Measurements from ENCODE around the gene IFT122.

Gene IFT122

GRCh38 chr3:129552287-129553050, 112.4 kb downstream of the IFT122 start:
- no peak for TF ChIP-seq CTCF (IDR thresholded peaks at IDR 0.05; ENCODE audit: low read depth, low read length)
- DNase-seq (ENCODE audit: low read depth in 2 of 2), result no peak
- no peak overlapping the region for H3K4me3 ChIP-seq (replicated peaks in 1 of 2; ENCODE audit: low read depth in 2 of 2, low read length in 2 of 2)

GRCh38 chr3:129553171-129553570, 113.1 kb downstream of the IFT122 start:
- no peak overlapping the region for H3K4me3 ChIP-seq (replicated peaks in 1 of 2; ENCODE audit: low read depth in 2 of 2, low read length in 2 of 2)
- no peak for DNase-seq (ENCODE audit: low read depth in 2 of 2)
- no peak for TF ChIP-seq CTCF (IDR thresholded peaks at IDR 0.05; ENCODE audit: low read depth, low read length)

- TF ChIP-seq CTCF (IDR thresholded peaks at IDR 0.05; ENCODE audit: low read depth, low read length), result no peak
- H3K4me3 ChIP-seq (replicated peaks in 1 of 2; ENCODE audit: low read depth in 2 of 2, low read length in 2 of 2), result no peak overlapping the region
- DNase-seq (ENCODE audit: low read depth in 2 of 2), result no peak
Observed at GRCh38 chr3:129553719-129554118, 113.7 kb downstream of the IFT122 start.

- DNase-seq (ENCODE audit: low read depth in 2 of 2), result no peak
- no peak for TF ChIP-seq CTCF (IDR thresholded peaks at IDR 0.05; ENCODE audit: low read depth, low read length)
- H3K4me3 ChIP-seq (replicated peaks in 1 of 2; ENCODE audit: low read depth in 2 of 2, low read length in 2 of 2), result no peak overlapping the region
Observed at GRCh38 chr3:129554356-129555152, 114.5 kb downstream of the IFT122 start.

GRCh38 chr3:129555153-129555550, 115.1 kb downstream of the IFT122 start:
- no peak for DNase-seq (ENCODE audit: low read depth in 2 of 2)
- H3K4me3 ChIP-seq (replicated peaks in 1 of 2; ENCODE audit: low read depth in 2 of 2, low read length in 2 of 2), result no peak overlapping the region
- no peak for TF ChIP-seq CTCF (IDR thresholded peaks at IDR 0.05; ENCODE audit: low read depth, low read length)

GRCh38 chr3:129555616-129556357, 115.8 kb downstream of the IFT122 start:
- TF ChIP-seq CTCF (IDR thresholded peaks at IDR 0.05; ENCODE audit: low read depth, low read length), result no peak
- H3K4me3 ChIP-seq (replicated peaks in 1 of 2; ENCODE audit: low read depth in 2 of 2, low read length in 2 of 2), result no peak overlapping the region
- no peak for DNase-seq (ENCODE audit: low read depth in 2 of 2)
